GM18499 (cell line): ENCODE data around the gene ARHGEF12.

Source experiments
- ATAC-seq: cut with Tn5 transposase; IDR thresholded peaks from one replicate; pipeline ENCODE4 v1.9.1; 2021; ENCODE audit warnings: moderate number of reproducible peaks; ENCODE audit not compliant: insufficient read depth, unreplicated experiment

ARHGEF12 gene

DNA sequence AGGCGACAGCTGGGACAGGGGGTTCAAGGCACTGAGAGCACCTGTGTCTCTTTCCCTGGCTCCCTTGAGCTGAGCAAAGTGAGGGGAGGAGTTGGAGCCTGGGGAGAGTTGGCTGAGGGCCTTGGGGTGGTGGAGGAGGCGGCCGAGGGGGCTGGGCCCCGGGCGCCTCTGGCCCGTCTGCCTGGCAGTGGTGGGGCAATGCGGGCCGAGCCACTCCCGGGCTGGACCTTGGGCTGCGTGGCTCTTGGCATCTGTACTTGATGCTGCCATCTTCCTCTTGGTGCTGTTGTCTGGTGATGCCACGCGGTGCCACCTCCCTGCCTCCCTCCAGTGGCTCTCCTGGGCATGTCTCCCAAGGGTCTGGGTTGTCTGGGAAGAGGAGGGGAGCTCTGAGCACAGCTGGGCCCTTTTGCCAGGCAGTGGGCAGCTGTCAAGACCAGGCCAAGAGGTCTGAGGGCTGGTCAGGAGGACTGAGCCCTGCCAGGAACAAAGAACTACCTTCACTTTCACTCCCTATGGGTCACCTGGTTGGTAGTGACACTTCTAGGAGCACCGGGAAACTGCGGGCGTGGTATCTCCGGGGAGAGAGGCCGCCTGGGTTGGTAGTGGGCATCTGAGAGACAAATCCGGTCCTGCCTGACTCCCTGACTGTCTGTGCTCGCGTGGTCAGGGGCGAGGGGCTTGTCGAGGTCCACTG, 176.7 kb downstream of the ARHGEF12 start:
- no peak for ATAC-seq

DNA sequence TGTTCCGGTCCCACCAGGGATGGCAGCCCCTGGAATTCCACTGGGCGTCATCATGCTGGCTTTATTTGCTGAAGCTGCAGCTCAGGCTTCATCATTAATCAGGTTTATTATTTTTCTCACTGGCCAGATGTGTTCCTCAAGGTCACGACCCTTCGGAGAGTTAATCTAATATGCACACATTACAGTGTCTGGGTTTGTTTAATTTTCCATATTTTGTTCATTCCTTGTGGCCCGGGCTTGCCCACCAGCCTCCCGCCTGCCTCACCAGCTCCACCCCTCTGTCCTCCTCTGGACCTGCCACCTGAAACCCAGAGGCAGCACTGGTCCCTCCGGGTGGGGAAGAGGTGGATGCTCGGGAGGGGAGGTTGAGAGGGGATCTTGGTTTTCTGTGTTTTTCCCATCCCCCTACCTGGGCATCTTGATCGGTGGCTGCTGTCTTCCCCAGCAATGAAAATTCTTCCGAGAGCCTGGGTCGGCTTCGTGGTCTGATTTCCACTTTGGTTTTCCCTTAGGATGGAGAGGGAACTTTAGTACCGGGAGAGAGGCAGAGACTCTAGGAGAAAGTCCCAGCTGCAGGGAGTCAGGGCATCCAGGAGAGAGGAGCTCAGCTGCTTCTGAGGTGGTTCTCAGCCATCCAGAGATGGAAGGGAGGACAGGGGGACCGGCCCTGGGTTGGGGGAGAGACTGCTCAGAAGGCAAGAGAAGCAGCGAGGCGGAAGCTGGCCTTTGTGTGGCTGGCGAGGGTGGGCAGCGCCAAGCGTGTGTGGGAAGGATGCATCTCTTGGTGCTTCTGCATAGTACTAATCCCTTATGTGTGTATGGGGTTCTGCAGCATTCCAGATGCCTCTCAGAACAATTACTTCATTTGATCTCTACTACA, 177.5 kb downstream of the ARHGEF12 start:
- no peak for ATAC-seq

DNA sequence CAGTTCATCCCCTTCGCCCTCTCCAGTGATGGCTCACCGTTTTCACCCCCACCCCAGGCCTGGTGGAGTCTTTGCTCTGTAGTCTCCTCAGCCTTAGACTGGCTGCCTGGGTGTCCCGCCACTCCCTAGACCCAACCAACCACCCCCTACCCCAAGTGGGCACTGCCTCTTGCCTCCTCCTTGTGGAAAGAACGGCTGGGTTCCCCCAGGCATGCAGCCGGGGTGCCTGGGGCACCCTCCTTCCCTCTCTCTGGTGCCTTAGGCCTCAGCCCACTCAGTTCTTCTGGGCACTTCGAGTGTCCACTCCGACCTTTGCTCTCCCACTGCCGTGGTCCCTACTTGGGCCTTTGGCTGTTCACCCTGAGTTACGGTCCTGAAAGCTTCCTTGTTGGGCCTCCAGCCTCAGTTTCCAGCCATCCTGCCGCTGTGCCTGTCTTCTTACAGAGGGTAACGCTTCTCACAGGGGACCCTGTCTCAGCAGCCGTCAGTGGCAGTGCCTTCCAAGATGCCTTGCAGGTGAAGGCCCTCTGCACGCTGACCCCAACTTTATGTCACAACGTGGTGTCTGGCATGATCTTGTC, 178.4 kb downstream of the ARHGEF12 start:
- ATAC-seq: no peak

DNA sequence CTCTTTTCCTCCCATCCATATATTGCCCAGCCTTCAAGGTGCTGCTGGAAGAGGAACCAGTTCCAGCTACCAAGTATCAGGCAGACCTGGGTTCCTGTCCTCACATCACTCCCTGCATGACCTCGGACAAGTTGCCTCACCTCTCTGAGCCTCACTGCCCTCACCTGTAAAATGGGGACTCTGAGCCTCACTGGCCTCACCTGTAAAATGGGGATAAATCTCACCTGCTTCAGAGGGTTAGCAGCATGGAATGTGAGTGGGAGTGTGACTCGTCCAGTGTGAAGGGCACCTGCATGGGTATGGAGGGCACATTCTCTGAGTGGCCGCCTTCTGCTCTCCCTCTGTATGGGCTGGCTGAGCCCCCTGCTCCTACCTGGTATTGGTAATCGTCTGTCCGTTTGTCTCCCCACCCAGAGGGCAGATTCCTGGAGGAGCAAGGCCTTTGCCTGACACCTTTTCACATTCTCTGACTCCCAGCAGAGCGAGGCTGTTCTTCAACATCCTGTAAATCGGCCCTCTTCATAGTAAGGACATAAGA, 179.0 kb downstream of the ARHGEF12 start:
- ATAC-seq: no peak

GRCh38 chr11:120516461-120517389, 180.5 kb downstream of the ARHGEF12 start:
- ATAC-seq: no peak

DNA sequence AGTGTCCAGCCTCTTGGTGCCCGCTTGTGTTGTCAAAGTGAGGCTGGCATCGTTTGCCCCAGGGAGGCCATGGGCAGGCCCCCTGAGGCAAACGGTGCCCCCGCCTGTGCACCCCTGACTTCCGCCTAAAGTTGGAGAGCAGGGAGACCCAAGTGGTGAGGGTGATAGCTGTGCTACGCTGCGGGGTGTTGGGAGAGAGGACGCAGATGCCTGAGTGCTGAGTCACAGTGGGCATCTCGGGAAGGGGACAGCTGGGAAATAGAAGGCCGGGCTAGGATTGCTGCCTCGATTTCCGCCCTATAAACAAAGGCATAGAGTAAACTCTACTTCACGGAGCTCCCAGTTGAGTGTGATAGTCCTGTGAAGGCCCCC, 181.2 kb downstream of the ARHGEF12 start:
- ATAC-seq: no peak

DNA sequence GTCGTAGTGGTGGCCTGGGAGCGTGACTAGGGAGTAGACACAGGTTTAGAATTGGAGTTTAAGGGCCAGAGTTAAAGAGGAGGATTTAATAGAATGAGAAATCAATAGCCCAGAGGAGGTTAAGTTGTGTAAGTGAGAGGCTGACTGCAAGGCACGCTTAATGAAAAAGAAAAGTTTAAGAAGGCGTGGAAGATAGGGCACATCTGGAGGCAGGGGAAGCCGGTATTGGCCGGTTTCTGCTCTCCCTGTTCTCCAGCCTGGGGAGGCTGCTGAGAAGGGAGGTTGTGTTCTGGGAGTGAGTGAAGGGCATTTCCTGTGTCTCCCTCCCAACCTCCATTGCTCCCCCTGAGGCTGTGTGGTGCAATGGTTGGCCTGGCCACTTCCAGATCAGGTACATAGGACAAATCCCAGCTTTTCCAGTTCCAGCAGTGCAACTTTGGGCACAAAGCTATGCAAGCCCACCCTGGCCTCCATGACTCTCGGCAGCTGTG, 181.6 kb downstream of the ARHGEF12 start:
- ATAC-seq: no peak

- no peak for ATAC-seq
These were observed 182.1 kb downstream of the ARHGEF12 start for GRCh38 chr11:120518356-120518755.

GRCh38 chr11:120519474-120519873, 183.3 kb downstream of the ARHGEF12 start:
- no peak for ATAC-seq

DNA sequence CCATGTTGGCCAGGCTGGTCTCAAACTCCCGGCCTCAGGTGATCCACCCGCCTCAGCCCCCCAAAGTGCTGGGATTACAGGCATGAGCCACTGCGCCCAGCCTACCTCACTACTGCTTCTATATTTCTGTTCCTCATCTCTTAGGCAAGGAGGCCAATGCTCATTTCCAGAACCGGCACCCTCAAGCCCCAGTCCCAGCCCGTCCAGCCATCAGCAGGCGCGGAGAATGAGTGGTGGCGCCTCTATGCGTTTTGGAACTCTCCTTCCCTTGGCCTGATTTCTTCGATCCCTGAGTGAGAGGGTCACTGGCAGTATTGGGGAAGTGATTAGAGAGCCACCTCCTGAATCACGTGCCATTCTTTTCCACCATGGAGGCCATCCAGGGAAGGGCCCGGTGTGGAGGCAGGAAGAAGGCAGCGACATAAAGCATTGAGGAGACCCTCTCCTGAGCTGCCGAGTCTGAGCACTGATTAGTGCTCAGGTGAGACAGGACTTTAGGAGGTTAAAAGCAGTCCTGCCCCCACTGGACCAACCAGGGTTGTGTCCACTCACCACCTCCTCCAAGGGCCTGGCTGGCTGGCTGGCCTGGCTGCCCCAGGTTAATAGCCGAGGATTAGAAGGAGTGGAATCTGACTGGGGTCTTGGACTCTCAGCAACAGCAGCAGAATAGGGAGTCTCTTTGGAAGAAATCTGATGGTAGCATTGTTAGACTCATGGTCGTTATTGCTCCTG, 184.0 kb downstream of the ARHGEF12 start:
- no peak for ATAC-seq

GRCh38 chr11:120521176-120521575, 185.0 kb downstream of the ARHGEF12 start:
- no peak for ATAC-seq

DNA sequence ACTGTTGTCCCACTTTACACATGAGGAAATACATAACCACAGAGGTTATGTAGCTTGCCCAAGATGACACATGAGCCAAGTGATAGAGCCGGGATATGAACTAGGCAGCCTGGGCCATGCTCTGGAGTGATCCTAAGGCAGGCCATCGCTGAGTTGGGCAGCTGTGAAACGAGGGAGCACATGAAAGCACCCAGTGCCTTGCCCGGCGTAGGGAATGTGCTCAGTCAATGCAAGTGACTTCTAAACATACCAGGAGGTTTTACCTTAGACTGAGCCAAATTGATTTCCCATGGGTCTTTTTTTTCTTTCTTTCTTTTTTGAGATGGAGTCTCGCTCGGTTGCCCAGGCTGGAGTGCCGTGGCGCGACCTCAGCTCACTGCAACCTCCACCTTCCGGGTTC, 185.8 kb downstream of the ARHGEF12 start:
- no peak for ATAC-seq

GRCh38 chr11:120522736-120523135, 186.5 kb downstream of the ARHGEF12 start:
- ATAC-seq: no peak

DNA sequence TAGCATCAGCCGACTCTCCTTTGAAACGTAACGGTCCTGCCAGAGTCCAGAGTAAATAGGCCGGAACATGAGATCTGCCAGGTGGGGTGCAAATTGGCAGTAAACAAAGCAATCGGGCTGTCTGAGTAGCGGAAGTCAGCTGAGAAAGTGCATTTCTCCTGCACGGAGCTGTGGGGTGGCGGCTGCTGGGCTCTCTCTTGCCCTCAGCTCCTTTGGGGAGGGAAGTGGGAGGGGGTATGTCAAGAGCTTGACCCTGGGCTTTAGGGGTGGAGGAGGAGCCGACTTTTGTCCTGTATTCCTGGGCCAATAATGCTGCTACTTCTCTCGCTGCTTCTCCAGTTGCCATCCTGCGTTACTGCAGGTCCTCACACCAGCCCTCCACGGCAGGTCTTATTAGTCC, 187.0 kb downstream of the ARHGEF12 start:
- ATAC-seq: no peak

DNA sequence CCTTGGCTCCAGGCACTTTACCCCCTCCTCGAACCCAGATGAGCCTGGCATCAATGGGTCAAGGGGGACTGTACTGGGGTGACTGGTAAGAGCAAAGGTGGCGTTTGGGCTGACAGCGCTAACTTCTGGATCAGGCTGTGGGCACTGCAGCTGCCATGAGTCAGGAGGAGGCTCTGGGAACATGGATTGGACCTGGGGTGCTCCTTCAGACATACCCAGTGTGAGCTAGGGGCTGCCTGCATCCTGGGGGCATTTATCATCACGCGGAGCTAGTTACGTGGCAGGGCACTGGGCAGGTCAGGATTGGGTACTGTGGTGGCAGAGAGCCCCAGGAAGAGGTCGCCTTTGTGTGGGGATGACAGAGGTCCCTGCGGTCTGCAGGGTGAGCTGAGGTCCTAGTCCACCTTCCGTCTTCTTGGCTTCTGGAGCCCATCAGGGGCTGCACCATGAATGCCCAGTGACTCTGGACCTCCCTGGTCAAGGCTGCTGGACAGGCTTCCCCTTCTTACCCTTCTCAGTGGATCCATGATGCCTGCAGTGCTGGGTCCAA, 188.4 kb downstream of the ARHGEF12 start:
- no peak for ATAC-seq

- ATAC-seq: no peak
These were observed 189.3 kb downstream of the ARHGEF12 start for GRCh38 chr11:120525261-120526171.

GRCh38 chr11:120526241-120526640, 190.0 kb downstream of the ARHGEF12 start:
- no peak for ATAC-seq
